NK-92 (cell line): Measurements from ENCODE around the gene CCDC28B.

Experiments
- DNase-seq: peaks from one replicate; lab custom pipeline; 2025; ENCODE audit not compliant: unreplicated experiment; lab: John Stamatoyannopoulos, UW

CCDC28B gene

DNA sequence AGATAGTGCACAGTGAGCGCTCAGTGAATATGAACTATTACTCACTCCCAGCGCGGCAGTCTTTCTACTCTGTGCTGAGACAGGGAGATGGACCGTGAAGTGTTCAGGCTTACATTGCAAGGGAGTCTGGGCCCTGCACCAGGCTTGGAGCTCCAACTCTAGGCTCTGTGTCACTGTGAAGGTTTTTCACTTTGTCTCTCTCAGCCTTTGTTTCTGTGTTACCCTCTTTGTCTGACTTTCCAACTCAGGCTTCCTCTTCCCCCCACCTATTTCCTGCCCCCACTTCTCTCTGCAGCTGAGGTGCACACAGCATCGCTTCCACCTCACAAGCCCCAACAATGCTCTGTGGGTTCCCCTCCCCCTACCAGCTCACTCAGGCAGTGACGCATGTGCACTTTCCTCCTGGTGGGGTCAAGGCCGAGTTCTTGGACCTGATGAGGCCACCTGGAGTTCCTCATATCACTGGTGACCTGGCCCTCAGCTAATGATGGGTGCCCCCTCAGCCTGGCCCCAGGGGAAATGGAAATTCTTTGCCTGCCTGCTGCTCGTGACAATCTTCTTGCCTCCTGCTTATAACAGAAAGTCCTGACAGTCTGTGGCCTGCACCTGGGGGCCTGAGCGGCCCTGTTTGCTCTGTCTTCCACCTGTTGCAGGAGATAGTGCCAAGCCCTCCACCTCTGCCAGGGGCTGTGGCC is 49.6 kb downstream of the CCDC28B start:
- peak; percentile 43 for DNase-seq

DNA sequence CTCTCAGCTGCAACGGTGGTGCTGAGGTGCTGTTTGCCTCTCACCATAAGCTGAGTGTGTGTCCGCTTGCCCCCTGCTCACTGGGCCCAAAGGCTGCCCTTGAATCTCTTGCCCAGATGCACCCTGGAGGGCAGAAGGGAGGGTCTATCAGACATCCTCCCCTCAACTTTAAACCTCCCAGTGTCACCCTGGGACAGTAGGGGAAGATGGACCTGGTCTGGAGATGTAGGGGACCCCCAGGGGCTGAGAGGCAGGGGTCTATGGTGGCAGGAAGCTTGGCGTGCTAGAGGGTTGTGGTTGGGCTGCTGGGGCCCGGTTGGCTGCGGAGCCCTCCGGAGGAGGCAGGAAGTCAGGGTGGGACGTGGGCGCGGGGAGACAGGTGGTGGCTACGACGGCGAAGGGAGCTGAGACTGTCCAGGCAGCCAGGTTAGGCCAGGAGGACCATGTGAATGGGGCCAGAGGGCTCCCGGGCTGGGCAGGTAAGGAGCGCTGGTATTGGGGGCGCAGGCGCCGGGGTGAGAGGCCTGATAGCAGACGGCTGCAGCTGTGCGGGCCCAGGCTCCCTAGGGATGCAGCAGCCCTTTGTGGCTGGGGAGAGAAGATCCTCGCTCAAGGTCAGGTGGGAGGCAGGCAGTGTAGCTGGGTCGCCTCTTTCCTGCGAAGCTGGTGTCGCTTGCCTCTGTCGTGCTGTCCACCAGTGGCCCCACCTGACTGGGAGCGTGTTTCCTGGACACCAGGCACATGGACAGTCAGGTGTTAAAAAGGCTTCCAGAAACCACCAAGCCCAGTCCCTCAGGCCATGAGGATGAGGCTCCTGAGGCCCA is 50.7 kb downstream of the CCDC28B start, which contains the start of gene LCK:
TSS of gene LCK (plus strand) at position 373 of the 824 bp plus-strand sequence. CDS start 23,065 bp downstream, outside the sequence.
- DNase-seq, result no peak
